ENCODE data around the gene MBD3.

The MBD3 gene

DNA sequence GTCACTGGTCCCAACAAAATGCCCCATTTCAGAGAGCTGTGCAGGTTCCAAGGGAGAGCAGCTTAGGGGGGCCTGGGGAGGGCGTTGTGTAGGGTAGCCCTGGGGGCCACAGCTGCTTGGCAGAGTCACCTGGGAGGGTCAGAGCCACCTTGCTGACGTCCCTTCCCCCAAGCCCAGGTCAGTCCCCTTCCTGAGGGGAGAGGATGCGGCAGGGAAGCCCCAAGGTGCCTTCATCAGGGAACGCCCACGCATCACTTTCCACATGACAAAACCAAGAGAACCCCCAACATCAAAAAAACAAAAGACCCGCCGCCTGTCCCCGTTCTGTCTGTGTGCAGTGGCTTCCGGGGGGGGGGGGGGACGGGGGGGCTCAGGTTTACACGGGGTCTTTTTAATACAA, 17.9 kb upstream of the MBD3 start:
- TF ChIP-seq POLR2AphosphoS5 (IDR thresholded peaks at IDR 0.05; ENCODE audit: low read depth, low read length) = no peak
- TF ChIP-seq SIN3A (IDR thresholded peaks at IDR 0.05; ENCODE audit: borderline replicate concordance, insufficient read depth, low read length) = no peak
- TF ChIP-seq, protein P1, sequence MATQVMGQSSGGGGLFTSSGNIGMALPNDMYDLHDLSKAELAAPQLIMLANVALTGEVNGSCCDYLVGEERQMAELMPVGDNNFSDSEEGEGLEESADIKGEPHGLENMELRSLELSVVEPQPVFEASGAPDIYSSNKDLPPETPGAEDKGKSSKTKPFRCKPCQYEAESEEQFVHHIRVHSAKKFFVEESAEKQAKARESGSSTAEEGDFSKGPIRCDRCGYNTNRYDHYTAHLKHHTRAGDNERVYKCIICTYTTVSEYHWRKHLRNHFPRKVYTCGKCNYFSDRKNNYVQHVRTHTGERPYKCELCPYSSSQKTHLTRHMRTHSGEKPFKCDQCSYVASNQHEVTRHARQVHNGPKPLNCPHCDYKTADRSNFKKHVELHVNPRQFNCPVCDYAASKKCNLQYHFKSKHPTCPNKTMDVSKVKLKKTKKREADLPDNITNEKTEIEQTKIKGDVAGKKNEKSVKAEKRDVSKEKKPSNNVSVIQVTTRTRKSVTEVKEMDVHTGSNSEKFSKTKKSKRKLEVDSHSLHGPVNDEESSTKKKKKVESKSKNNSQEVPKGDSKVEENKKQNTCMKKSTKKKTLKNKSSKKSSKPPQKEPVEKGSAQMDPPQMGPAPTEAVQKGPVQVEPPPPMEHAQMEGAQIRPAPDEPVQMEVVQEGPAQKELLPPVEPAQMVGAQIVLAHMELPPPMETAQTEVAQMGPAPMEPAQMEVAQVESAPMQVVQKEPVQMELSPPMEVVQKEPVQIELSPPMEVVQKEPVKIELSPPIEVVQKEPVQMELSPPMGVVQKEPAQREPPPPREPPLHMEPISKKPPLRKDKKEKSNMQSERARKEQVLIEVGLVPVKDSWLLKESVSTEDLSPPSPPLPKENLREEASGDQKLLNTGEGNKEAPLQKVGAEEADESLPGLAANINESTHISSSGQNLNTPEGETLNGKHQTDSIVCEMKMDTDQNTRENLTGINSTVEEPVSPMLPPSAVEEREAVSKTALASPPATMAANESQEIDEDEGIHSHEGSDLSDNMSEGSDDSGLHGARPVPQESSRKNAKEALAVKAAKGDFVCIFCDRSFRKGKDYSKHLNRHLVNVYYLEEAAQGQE (IDR thresholded peaks at IDR 0.05; ENCODE audit: insufficient read depth in 1 of 2, low read depth in 2 of 2, low read length in 2 of 2) = no peak
- no peak for TF ChIP-seq FOXP2 (optimal IDR thresholded peaks at IDR 0.05; ENCODE audit: borderline replicate concordance, extremely low read depth, extremely low read length, insufficient read depth)
- no peak for TF ChIP-seq TAF1 (IDR thresholded peaks at IDR 0.05; ENCODE audit: borderline replicate concordance, insufficient read depth, low read length)

DNA sequence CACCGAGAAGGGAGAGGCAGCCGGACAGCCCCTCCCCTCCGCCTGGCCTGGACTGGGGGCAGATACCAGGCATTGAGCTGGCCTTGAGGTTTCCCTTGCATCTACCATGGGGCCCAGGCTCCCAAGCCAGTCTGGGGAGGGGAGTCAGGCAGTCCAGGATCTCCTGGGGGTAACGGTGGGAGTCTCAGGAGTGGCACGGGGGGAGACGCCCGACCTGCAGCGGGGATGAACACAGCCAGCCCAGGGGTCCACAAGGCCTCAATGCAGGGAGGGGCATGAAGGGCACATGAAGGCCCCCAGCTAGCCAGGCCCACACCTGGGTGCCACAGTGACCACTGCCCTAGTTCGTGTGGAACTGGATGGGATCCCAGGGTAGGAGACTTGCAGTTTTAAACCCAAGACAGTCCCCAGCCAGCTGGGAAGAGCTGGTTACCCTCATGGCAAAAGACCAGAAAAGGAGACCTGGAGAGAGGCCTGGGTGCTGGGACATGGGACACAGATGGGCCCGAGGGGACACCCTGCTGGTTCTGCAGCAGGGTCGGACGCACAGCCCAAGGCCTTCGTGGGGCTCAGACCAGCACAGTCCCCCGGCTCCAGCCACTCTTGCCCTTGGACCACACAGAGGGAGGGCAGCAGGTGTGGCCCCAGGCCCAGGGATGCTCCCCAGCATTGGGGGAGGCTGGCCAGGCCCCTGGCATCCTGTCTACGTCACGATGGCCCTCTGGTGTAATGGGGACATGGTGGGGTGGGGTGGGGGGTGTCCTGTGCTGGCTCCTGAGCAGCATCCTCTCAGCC, 17.2 kb upstream of the MBD3 start:
- TF ChIP-seq POLR2AphosphoS5 (IDR thresholded peaks at IDR 0.05; ENCODE audit: low read depth, low read length) = no peak
- no peak for TF ChIP-seq SIN3A (IDR thresholded peaks at IDR 0.05; ENCODE audit: borderline replicate concordance, insufficient read depth, low read length)
- TF ChIP-seq, protein P1 (IDR thresholded peaks at IDR 0.05; ENCODE audit: insufficient read depth in 1 of 2, low read depth in 2 of 2, low read length in 2 of 2) = no peak
- TF ChIP-seq TAF1 (IDR thresholded peaks at IDR 0.05; ENCODE audit: borderline replicate concordance, insufficient read depth, low read length) = no peak
- no peak for TF ChIP-seq FOXP2 (optimal IDR thresholded peaks at IDR 0.05; ENCODE audit: borderline replicate concordance, extremely low read depth, extremely low read length, insufficient read depth)

DNA sequence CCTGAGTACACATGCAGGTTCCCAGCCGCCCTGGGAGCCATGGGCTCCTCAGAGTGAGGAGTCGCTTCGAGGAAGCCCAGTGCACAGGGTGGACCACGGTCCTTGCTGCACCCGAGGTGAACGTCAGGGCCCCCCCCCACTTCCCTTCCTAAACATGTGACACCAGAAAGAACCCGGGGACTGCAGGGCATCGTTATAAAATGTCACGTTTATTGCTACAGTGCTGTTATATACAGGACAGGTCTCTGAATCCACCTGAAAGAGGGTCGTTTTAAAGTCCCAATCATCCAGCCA, 16.4 kb upstream of the MBD3 start:
- TF ChIP-seq POLR2AphosphoS5 (IDR thresholded peaks at IDR 0.05; ENCODE audit: low read depth, low read length) (no peak; the same call in 1 of the 2 replicates), SIN3A (IDR thresholded peaks at IDR 0.05; ENCODE audit: borderline replicate concordance, insufficient read depth, low read length) (no peak), FOXP2 (optimal IDR thresholded peaks at IDR 0.05; ENCODE audit: borderline replicate concordance, extremely low read depth, extremely low read length, insufficient read depth) (no peak), TAF1 (IDR thresholded peaks at IDR 0.05; ENCODE audit: borderline replicate concordance, insufficient read depth, low read length) (no peak)
- TF ChIP-seq, protein P1 (IDR thresholded peaks at IDR 0.05; ENCODE audit: insufficient read depth in 1 of 2, low read depth in 2 of 2, low read length in 2 of 2) = no peak

DNA sequence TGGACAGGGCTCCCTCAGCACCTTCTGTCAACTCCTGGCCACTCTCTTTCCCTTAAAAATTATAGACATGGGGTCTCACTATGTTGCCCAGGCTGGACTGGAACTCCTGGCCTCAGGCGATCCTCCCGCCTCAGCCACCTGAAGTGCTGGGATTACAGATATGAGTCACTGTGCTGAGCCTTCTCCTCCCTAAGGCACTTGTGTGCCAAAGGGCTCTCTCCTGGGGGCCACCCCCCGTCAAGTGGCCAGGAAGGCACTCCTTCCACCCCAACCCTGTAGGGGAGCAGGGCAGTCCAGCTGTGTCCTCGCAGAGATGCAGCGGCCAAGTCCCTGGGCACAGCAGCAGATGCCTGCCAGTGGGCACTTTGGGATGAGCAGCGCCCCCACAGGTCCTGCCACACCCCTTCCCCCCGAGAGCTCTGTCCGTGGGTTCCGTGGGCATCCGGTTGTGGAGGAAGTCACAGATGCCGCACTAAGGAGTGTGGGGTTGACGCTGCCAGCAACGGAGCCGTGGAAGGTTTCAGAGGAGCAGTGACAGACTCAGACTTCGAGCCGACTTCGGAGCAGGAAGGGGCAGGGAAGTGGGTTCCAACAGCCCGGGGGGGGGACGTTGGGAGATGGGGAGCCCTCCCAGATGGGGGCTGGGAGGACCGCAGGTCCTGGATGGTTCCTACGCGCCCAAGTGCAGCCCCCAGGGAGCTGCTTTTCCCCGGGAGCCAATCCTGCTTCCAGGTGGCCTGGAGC, 15.9 kb upstream of the MBD3 start:
- TF ChIP-seq, protein P1 (IDR thresholded peaks at IDR 0.05; ENCODE audit: insufficient read depth in 1 of 2, low read depth in 2 of 2, low read length in 2 of 2) = no peak
- no peak; the same call in none of the 2 replicates for TF ChIP-seq POLR2AphosphoS5 (IDR thresholded peaks at IDR 0.05; ENCODE audit: low read depth, low read length)
- TF ChIP-seq FOXP2 (optimal IDR thresholded peaks at IDR 0.05; ENCODE audit: borderline replicate concordance, extremely low read depth, extremely low read length, insufficient read depth) = no peak
- TF ChIP-seq TAF1 (IDR thresholded peaks at IDR 0.05; ENCODE audit: borderline replicate concordance, insufficient read depth, low read length) = no peak
- no peak for TF ChIP-seq SIN3A (IDR thresholded peaks at IDR 0.05; ENCODE audit: borderline replicate concordance, insufficient read depth, low read length)

All from PFSK-1 (cell line).